ENCODE data around the gene ING3.
A peak's percentile ranks its signal among the peaks of the same experiment; 100 is the strongest.

The ING3 gene

DNA sequence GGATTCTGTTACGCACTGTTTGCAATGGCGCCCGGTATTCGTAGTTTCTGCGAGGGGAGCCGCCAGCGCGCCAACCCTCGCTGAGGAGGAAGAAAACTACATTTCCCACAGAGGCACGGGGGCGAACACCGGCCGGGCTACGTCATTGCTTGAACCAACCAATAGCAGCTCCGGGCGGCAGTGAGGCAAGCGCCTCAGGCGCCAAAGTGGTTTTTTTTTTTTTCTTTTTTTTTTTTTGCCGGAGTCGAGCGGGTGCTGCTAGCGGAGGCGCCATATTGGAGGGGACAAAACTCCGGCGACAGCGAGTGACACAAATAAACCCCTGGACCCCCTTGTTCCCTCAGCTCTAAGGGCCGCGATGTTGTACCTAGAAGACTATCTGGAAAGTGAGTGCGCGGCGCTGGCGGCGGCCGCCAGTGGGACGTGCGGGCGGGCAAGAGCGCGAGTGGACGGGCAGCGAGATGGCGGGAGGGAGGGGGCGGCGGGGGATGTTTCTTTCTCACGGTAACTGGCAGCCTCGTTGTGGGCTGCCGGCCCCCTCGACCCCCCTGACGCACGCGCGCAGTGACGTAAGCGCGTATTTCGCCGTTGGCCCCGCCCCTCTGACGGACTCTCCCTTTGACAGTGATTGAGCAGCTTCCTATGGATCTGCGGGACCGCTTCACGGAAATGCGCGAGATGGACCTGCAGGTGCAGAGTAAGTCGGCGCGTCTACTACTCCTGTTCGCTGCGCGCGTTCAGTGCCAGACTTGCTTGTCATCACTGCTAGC lies at the start of gene ING3:
TSS of gene ING3 (plus strand) at position 239 of the 770 bp plus-strand sequence. CDS start at position 359, 120 bp downstream.
- DNase-seq: peak; percentile 97

DNA sequence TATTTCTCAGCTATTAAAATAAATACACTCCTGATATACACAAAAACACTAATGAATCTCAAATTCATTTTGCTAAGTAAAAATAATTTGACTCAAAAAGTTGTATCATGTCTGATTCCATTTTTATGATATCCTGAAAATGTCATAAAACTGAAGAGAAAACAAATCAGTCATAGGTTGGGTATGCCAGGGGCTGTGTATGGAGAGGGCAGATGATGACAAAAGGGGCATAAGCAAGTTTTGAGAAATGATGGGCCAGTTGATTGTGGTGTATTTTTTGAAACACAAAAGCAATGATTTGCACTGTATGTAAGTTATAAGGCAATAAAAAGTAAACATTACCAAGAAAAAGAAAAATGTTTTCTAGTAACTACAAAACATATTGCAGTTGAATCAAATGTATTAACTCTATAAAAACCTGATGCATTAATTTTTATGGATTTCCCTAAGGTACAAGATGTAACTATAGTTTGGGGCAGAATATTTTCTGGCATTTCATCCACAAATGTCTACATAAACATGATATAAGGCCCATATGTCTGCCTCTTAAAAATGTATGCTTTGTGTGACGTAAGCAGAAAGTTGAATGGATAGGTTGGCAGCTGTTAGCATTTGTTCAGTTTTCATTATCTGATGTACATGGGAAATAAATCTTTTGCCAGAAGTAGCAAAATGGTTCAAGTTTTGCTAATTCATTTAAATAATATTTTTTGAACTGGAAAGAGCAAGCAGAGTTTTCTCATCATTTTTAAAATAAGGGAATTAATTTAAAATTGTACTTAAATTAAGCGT lies 35.1 kb upstream of the ING3 start:
- peak; percentile 21 for DNase-seq

DNA sequence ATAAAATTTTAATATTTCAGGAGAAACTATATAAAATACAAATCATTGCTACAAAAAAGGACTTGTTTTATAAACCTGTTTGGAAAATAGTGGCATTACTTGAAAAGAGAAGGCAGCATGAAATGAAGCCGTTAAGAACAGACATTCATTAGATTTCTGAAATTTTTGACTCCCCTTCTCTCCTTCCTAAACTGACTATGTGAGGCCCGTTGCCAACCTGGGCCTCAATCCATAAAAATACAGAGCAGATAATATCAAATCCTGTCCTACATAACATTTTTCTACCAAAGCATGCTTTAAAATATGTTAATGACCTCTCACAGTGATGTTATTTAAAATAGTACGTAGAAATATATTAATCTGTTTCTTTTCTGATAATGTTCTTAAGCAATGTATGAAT lies 34.5 kb upstream of the ING3 start:
- DNase-seq: no peak

DNA sequence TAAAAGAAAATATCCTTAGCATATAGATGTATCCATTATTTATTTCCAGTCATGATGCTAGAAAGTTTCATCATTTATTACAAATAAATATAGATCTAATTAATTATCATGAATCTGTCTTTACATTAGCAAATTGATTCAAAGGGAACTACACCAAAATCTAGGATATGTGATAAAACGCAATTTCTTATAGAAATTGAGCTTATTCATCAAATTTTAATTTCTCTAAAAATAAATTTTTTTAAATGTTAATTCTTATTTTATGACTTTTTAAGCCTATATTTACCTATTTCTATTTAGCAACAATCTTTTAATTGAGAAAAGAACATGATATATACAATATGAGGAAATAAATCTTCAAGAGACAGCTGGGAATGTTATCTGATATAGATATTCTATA lies 34.0 kb upstream of the ING3 start:
- no peak for DNase-seq

GRCh38 chr7:120919466-120919865 lies 31.1 kb upstream of the ING3 start:
- no peak for DNase-seq

GRCh38 chr7:120920034-120920433 lies 30.5 kb upstream of the ING3 start:
- DNase-seq: no peak

DNA sequence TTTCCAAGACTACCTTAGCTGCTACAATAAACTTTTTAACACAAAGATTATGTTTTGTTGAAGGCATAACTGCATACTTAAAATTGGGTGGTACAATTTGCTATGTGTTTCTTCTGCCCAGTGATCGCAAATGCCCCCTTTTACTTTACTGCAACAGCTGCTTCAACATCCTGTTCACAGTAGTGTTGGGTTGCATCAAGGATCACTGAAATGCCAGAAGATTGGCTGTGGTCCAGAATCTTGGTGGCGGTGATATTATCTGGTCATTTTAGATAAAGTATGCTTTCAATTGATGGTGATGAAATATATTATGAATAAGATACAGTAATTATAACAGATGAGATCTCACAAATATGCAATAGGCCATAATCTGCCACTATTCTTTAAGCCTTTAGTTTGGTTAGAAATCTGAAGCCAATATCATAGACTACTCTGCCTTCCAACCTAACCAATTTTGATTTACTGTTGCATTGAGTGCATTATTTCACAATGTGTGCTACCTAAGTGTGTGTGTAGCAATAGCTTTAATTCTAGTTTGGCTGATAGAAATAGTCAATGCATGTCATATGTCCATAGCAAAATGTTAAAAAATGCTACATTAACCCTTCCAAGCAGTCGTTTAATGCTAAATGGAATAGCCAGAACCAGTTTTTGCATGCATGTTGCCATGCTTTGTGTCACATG lies 29.8 kb upstream of the ING3 start:
- DNase-seq: peak; percentile 74

- no peak for DNase-seq
Observed at GRCh38 chr7:120924837-120925236, 25.7 kb upstream of the ING3 start.

DNA sequence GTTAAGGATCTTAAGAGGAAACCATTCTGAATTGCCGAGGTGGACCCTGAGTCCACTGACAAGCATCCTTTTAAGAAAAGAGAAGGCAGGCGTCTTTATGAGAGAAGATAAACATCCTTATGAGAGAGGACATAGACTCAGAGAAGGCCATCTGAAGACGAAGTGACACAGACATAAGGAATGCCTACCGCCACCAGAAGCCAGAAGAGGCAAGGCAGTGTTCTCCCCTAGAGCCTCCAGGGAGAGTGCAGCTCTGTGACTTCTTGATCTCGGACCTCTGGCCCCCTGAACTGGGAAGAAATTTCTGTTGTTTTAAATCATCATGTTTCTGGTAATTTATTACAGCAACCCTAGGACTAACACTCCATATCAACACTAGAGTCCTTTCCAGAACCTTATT lies 25.2 kb upstream of the ING3 start:
- DNase-seq: no peak

GRCh38 chr7:120926943-120927346 lies 23.6 kb upstream of the ING3 start:
- no peak for DNase-seq

DNA sequence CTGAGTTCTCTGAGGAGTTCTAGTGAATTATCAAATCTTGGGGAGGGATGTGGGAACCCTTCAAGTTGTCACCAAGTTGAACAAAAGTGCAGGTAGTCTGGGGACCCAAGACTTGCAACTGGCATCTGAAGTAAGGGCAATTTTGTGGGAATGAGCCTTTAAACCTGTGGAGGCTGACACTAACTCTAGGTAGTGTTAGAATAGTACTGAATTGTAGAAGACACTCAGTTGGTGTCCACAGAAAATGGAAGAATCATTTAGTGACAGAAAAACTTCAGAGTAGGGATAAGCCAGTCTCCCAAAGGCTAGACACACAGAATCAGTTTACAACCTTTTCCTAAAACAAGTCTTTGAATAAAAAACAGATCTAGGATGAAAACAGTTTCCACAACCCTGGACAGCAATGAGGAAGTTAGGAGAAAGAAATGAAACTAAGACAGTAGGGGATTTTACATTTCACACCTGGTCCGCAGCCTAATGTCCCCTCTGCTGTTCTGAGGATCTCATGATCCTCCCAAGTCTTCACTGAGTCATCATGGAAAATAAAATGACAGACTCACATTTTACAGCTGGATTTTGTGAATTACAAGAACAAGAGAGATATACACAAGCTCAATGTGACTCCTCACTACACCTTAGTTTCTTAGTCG lies 23.0 kb upstream of the ING3 start:
- DNase-seq: no peak

GRCh38 chr7:120931243-120931642 lies 19.3 kb upstream of the ING3 start:
- no peak for DNase-seq

- DNase-seq: no peak
Observed at GRCh38 chr7:120933475-120933874, 17.1 kb upstream of the ING3 start.

- no peak for DNase-seq
Observed at GRCh38 chr7:120939345-120939744, 11.2 kb upstream of the ING3 start.

GRCh38 chr7:120941064-120941463 lies 9.5 kb upstream of the ING3 start:
- peak; percentile 8 for DNase-seq

DNA sequence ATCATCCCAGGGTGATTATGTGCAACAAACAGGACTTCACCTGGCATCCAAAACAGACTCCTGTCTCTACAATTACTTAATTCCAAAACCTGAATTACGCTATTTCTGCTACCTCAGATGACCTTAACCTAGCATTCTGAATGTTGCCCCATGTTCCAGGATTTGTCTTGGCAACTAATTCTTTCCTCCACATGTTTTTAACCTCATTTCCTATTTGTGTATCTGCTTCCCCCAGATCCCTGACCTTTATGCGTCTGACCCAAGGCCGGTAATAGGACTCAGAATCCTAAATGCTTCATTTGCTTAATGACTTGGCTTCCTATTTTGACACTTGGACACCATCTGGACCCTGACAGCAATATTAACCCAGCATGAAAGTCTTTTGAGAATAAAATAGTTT lies 8.7 kb upstream of the ING3 start:
- no peak for DNase-seq

DNA sequence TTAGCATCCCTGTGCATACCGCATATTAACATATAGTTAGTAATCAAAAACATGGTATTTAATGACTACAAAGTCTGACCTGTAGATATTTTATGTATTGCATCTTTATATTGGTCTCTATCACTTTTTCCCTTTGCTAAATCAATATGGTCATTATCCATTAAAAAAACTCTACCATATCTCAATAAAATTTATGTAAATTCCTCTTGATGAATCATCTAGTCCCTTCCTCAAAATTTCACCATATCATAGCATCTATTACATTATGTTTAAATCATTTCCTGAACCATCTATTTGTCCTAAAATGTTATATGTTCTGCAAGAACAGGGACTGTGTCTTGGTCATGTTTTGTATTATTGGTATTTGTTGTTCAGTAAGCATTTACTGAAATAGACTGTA lies 7.7 kb upstream of the ING3 start:
- no peak for DNase-seq

DNA sequence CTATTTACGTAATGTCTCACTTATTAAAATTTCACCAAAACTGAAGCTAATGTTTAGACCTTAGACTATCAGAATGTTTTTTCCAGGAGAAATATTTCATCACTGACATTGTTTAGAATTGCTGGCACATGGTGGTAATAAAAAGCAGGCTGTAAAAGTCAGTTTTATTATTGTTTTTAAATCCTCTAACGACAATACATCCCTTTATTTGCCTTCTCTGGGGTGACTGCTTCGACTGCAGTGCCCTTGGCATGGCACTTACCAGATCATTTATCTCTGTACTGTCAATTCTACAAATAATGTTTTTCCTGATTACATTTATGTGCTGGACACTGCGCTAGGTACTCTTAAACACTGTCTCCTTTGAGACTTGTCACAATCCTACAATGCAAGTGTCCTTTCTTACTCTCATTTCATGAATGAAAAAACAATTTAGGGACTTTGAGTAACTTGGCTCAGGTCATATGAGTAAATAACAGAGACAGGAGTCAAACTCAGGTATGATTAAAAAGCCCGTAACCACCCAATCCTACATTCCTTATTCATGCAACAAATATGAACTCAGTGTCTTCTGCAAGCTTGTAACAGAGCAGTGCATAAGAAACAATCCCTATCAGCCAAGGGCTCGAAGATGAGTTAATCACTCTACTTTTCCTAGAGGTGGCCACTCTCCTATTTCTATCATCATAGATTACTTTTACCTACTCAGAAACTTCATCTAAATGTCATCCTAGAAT lies 5.6 kb upstream of the ING3 start:
- no peak for DNase-seq

DNA sequence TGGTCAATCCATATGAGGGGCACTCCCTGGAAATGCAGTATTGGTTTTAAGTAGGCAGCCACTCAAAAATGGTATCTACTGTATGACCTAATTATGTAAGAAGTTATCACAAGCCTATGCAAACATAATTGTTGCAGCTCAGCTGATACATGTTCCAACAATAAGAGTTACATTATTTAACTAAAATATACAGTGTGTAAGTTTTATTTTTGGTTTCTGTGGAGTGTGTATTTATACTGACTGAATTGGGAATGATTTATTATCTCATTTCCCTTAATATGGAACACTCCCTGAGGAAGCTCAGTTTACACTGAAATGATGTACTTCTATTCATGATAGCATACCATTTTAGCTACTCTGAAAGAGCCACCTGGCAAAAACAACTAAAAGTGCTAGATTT lies 2.6 kb upstream of the ING3 start:
- no peak for DNase-seq

DNA sequence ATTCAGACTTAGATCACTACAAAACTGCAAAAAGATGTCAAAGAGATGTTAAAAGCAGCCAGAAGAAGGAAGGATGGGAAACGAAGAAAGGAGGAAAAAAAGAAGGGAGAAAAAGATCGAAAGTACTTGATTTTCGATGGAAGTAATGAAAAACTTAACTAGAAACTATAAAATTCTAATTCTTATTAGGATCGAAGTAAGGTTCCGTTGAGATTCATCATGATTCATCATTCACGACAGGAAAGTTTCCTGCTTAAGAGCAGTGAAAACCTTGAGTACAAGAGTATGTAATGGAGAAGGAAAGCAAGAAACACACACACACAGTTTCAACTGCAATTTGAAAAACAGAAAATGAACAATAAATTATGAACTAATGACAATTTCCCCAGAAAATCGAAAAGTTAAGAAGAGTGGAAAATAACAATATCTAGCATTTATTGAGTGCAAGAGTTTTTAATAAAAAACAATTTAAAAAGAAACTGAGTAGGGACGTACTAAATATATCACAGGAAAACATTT lies 1.1 kb upstream of the ING3 start:
- no peak for DNase-seq

GRCh38 chr7:120949998-120950538 lies 509 bp upstream of the ING3 start:
- DNase-seq: no peak

DNA sequence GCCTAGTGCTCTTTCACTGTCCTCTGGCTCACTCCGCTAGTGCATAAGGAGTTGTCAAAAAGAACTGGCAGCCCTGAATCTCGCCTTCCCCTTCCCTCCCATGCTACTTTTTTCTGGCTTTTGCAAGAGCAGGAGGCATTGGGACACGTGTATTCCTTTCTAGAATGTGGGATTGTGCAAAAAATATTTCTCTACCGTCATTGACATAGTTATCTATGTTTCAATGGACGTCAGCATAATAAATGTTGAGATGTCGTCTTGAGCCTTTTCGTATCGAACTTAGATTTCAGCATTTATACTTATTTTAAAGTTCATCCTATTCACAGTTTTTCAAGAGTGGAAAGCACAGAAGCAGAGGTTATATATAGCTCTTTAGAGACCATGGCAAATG lies 727 bp downstream of the ING3 start:
- no peak for DNase-seq

All from NCI-H2171 treated with DMSO at 0.1 percent for 48 hours (cell line).